Measurements from ENCODE around the gene LANCL2. TPM values are rescaled to one million over a fixed set of nuclear protein-coding genes. Genes with fewer than 3 reads are reported as not detected.

The LANCL2 gene
- total and polyA plus RNA-seq, 2 experiments from 2014 or later = 11.7 to 13.8 TPM

GRCh38 chr7:55457801-55458200 lies 92.7 kb downstream of the LANCL2 start:
- Histone ChIP-seq H3K4me3 (no peak overlapping the region), H4K20me1 (ENCODE audit: insufficient read depth) (no peaks in the 10 kb centered on the region), H2AFZ (no peak overlapping the region), H3K4me1 (ENCODE audit: insufficient read depth) (no peaks in the 10 kb centered on the region), H3K9ac (no peak overlapping the region), H3K4me2 (ENCODE audit: unreplicated experiment) (no peak overlapping the region), H3K27me3 (replicated peaks; ENCODE audit: insufficient read depth) (no peaks in the 10 kb centered on the region), H3K9me2 (ENCODE audit: insufficient read depth) (no peaks in the 10 kb centered on the region), H3K9me3 (ENCODE audit: low read depth) (no peaks in the 10 kb centered on the region), H3F3A (ENCODE audit: insufficient read depth) (no peaks in the 10 kb centered on the region; the same call in 1 of the 2 replicates), H3K79me2 (ENCODE audit: insufficient read depth) (no peaks in the 10 kb centered on the region), H3K36me3 (ENCODE audit: low read depth) (no peaks in the 10 kb centered on the region), H3K27ac (no peak overlapping the region)
- in situ Hi-C loops (cut with MboI) = no loop called here
- TF ChIP-seq EZH2phosphoT487 (IDR thresholded peaks at IDR 0.05; ENCODE audit: insufficient read depth, low read depth) (no peak), EZH2 (IDR thresholded peaks at IDR 0.05; ENCODE audit: insufficient read depth, poor library complexity, severe bottlenecking) (no peak)
- no peak for DNase-seq
- 97 to 100% methylated on average over 1 of the region's 1 CpG for WGBS, 2 experiments (ENCODE audit: low coverage in 1 of 2, low lambda C conversion rate in 2 of 2, missing lambda C conversion rate in 2 of 2)

- Histone ChIP-seq H3K9me2 (ENCODE audit: insufficient read depth) (no peaks in the 10 kb centered on the region), H3K4me2 (ENCODE audit: unreplicated experiment) (no peak overlapping the region), H3F3A (ENCODE audit: insufficient read depth) (no peaks in the 10 kb centered on the region; the same call in 1 of the 2 replicates), H3K27ac (no peak overlapping the region), H3K9ac (no peak overlapping the region), H3K27me3 (replicated peaks; ENCODE audit: insufficient read depth) (no peaks in the 10 kb centered on the region), H4K20me1 (ENCODE audit: insufficient read depth) (no peaks in the 10 kb centered on the region), H3K4me1 (ENCODE audit: insufficient read depth) (no peaks in the 10 kb centered on the region), H2AFZ (no peak overlapping the region), H3K9me3 (ENCODE audit: low read depth) (no peaks in the 10 kb centered on the region), H3K4me3 (no peak overlapping the region), H3K36me3 (ENCODE audit: low read depth) (no peaks in the 10 kb centered on the region), H3K79me2 (ENCODE audit: insufficient read depth) (no peaks in the 10 kb centered on the region)
- DNase-seq = no peak
- TF ChIP-seq EZH2 (IDR thresholded peaks at IDR 0.05; ENCODE audit: insufficient read depth, poor library complexity, severe bottlenecking) (no peak), EZH2phosphoT487 (IDR thresholded peaks at IDR 0.05; ENCODE audit: insufficient read depth, low read depth) (no peak)
- in situ Hi-C loops (cut with MboI) = no loop called here
- WGBS, 2 experiments (ENCODE audit: low coverage in 1 of 2, low lambda C conversion rate in 2 of 2, missing lambda C conversion rate in 2 of 2) = 92 to 95% methylated on average over 1 of the region's 1 CpG
Observed at GRCh38 chr7:55458351-55458750, 93.2 kb downstream of the LANCL2 start.

GRCh38 chr7:55463686-55464262 lies 98.6 kb downstream of the LANCL2 start:
- H3K4me1 ChIP-seq (ENCODE audit: insufficient read depth) = no peaks in the 10 kb centered on the region
- TF ChIP-seq EZH2phosphoT487 (IDR thresholded peaks at IDR 0.05; ENCODE audit: insufficient read depth, low read depth) = no peak
- no peak for TF ChIP-seq EZH2 (IDR thresholded peaks at IDR 0.05; ENCODE audit: insufficient read depth, poor library complexity, severe bottlenecking)
- H3K36me3 ChIP-seq (ENCODE audit: low read depth) = 0 out of 2 replicates have a peak, but pooled peaks cover 6% of the 10 kb centered on the region
- no peaks in the 10 kb centered on the region for H3K27me3 ChIP-seq (replicated peaks; ENCODE audit: insufficient read depth)
- no peak overlapping the region for H3K9ac ChIP-seq
- H3K4me3 ChIP-seq = no peak overlapping the region
- no peak for DNase-seq
- no peaks in the 10 kb centered on the region for H3K9me3 ChIP-seq (ENCODE audit: low read depth)
- no peaks in the 10 kb centered on the region; the same call in 1 of the 2 replicates for H3F3A ChIP-seq (ENCODE audit: insufficient read depth)
- 98 to 100% methylated on average over 4 of the region's 4 CpGs for WGBS, 2 experiments (ENCODE audit: low coverage in 1 of 2, low lambda C conversion rate in 2 of 2, missing lambda C conversion rate in 2 of 2)
- H4K20me1 ChIP-seq (ENCODE audit: insufficient read depth) = no peaks in the 10 kb centered on the region
- in situ Hi-C loops (cut with MboI) = no loop called here
- no peak overlapping the region for H3K27ac ChIP-seq
- H2AFZ ChIP-seq = no peak overlapping the region
- H3K4me2 ChIP-seq (ENCODE audit: unreplicated experiment) = no peak overlapping the region
- H3K79me2 ChIP-seq (ENCODE audit: insufficient read depth) = no peaks in the 10 kb centered on the region
- H3K9me2 ChIP-seq (ENCODE audit: insufficient read depth) = no peaks in the 10 kb centered on the region

- H3K36me3 ChIP-seq (ENCODE audit: low read depth) = 0 out of 2 replicates have a peak, but pooled peaks cover 6% of the 10 kb centered on the region
- no peaks in the 10 kb centered on the region; the same call in 1 of the 2 replicates for H3F3A ChIP-seq (ENCODE audit: insufficient read depth)
- no peak overlapping the region for H3K4me2 ChIP-seq (ENCODE audit: unreplicated experiment)
- DNase-seq = no peak
- in situ Hi-C loops (cut with MboI) = no loop called here
- H3K4me1 ChIP-seq (ENCODE audit: insufficient read depth) = no peaks in the 10 kb centered on the region
- H3K9me2 ChIP-seq (ENCODE audit: insufficient read depth) = no peaks in the 10 kb centered on the region
- no peak overlapping the region for H3K9ac ChIP-seq
- H3K27me3 ChIP-seq (replicated peaks; ENCODE audit: insufficient read depth) = no peaks in the 10 kb centered on the region
- H4K20me1 ChIP-seq (ENCODE audit: insufficient read depth) = no peaks in the 10 kb centered on the region
- 95% methylated on average over 2 of the region's 2 CpGs for WGBS, 2 experiments (ENCODE audit: low coverage in 1 of 2, low lambda C conversion rate in 2 of 2, missing lambda C conversion rate in 2 of 2)
- no peak overlapping the region for H3K4me3 ChIP-seq
- no peaks in the 10 kb centered on the region for H3K9me3 ChIP-seq (ENCODE audit: low read depth)
- H2AFZ ChIP-seq = no peak overlapping the region
- H3K79me2 ChIP-seq (ENCODE audit: insufficient read depth) = no peaks in the 10 kb centered on the region
- TF ChIP-seq EZH2 (IDR thresholded peaks at IDR 0.05; ENCODE audit: insufficient read depth, poor library complexity, severe bottlenecking) = no peak
- TF ChIP-seq EZH2phosphoT487 (IDR thresholded peaks at IDR 0.05; ENCODE audit: insufficient read depth, low read depth) = no peak
- no peak overlapping the region for H3K27ac ChIP-seq
Observed at GRCh38 chr7:55464422-55464821, 99.3 kb downstream of the LANCL2 start.

All from GM23248 (cell line).